Suprapubic skin (tissue), 4 donors: ENCODE measurements around the gene PLXDC1.

Experiments
- CTCF ChIP-seq, 2 donors: fragments of 200-600 bp in 1 of 2; fragments of 450-650 bp in 1 of 2; sonication (generic) in 1 of 2; IDR thresholded peaks; one replicate each; pipeline ENCODE4 v1.5.1; 2016 to 2019; ENCODE audit warnings: antibody characterized with exemption in 2 of 2, mild to moderate bottlenecking in 1 of 2, moderate library complexity in 1 of 2
- EP300 ChIP-seq: sonication (generic); formaldehyde crosslinking; IDR thresholded peaks from one replicate; pipeline ENCODE4 v1.6.1; 2017; ENCODE audit warnings: antibody characterized with exemption
- POLR2A ChIP-seq, 2 donors: fragments of 450-650 bp; IDR thresholded peaks; one replicate each; pipeline ENCODE4 v1.6.1; 2017; ENCODE audit warnings: antibody characterized with exemption in 2 of 2, mild to moderate bottlenecking in 2 of 2, moderate library complexity in 2 of 2
- POLR2AphosphoS5 ChIP-seq, 3 donors: sonication (generic); formaldehyde crosslinking; IDR thresholded peaks; one replicate each; pipeline ENCODE4 v1.6.1; 2017; ENCODE audit warnings: antibody characterized with exemption in 3 of 3

DNA sequence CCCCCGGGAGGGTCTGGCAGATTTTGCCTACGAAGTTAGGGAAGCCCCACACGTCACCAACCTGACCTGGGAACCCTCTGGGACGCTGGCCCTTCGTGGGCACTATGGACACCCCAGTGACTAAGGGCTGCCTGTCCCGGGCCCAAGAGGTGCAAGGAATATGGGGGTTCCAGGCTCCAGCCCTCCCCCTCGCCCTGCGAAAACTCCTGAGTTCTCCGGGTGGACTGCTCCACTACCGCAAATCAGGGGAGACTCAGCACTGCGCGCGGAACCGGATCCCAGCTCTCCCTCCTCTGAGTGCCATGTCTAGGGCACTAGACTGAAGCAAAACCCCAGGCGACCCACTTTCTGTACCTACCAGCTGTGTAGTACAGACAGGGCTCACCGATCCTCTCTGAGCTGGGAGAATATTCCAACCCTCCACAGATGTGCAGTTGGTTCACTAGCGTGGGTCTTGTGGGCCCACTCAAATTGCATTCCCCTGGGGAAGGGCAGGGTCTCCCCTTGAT is 14.5 kb upstream of the PLXDC1 start, which contains the start of gene ARL5C:
- TF ChIP-seq EP300: no peak
- no peak for TF ChIP-seq CTCF (IDR thresholded peaks at IDR 0.05)
- no peak for TF ChIP-seq POLR2AphosphoS5 (IDR thresholded peaks at IDR 0.05)
- no peak for TF ChIP-seq POLR2A (IDR thresholded peaks at IDR 0.05)
